HEK293T (cell line): Measurements from ENCODE around the gene ATP8B1.

Experiments used
- CTCF ChIA-PET: fragments of 350-600 bp; formaldehyde crosslinking; extraction: SDS; loops from one replicate; lab custom pipeline; 2021; ENCODE audit warnings: antibody characterized with exemption, inconsistent platforms; lab: Yijun Ruan, JAX
- POLR2A ChIA-PET: fragments of 350-600 bp; formaldehyde crosslinking; extraction: SDS; loops from one replicate; lab custom pipeline; 2020; ENCODE audit warnings: antibody characterized with exemption, inconsistent platforms; lab: Yijun Ruan, JAX
- DNase-seq: peaks from one replicate; pipeline ENCODE4 v3.0.0; 2012; ENCODE audit warnings: mixed read lengths; ENCODE audit errors: extremely low spot score
- ARNT ChIP-seq: fragments of 450-650 bp; IDR thresholded peaks from 2 replicates; pipeline ENCODE4 v1.6.1; 2017; ENCODE audit warnings: mild to moderate bottlenecking
- BHLHE40 ChIP-seq: fragments of 450-650 bp; IDR thresholded peaks from 2 replicates; pipeline ENCODE4 v1.6.1; 2016; ENCODE audit warnings: mild to moderate bottlenecking, moderate library complexity, borderline replicate concordance
- CTBP1 ChIP-seq: fragments of 450-650 bp; IDR thresholded peaks from 2 replicates; pipeline ENCODE4 v1.6.1; 2016; ENCODE audit warnings: borderline replicate concordance
- ELF4 ChIP-seq: fragments of 450-650 bp; IDR thresholded peaks from 2 replicates; pipeline ENCODE4 v1.6.1; 2017; ENCODE audit warnings: antibody characterized with exemption
- FOXA1 ChIP-seq: fragments of 450-650 bp; IDR thresholded peaks from 2 replicates; pipeline ENCODE4 v1.6.1; 2016; ENCODE audit warnings: mild to moderate bottlenecking
- FOXK2 ChIP-seq: fragments of 450-650 bp; IDR thresholded peaks from 2 replicates; pipeline ENCODE4 v1.6.1; 2016; ENCODE audit warnings: mild to moderate bottlenecking
- FOXM1 ChIP-seq: fragments of 450-650 bp; IDR thresholded peaks from 2 replicates; pipeline ENCODE4 v1.6.1; 2017; ENCODE audit warnings: mild to moderate bottlenecking, borderline replicate concordance
- HDGF ChIP-seq: fragments of 450-650 bp; IDR thresholded peaks from 2 replicates; pipeline ENCODE4 v1.6.1; 2017; ENCODE audit warnings: antibody characterized with exemption, borderline replicate concordance
- L3MBTL2 ChIP-seq: fragments of 450-650 bp; conservative IDR thresholded peaks from 2 replicates; pipeline ENCODE4 v1.6.1; 2016; ENCODE audit warnings: mild to moderate bottlenecking
- LEF1 ChIP-seq: fragments of 450-650 bp; IDR thresholded peaks from 2 replicates; pipeline ENCODE4 v1.6.1; 2017; ENCODE audit warnings: mild to moderate bottlenecking, borderline replicate concordance
- NFRKB ChIP-seq: fragments of 450-650 bp; IDR thresholded peaks from 2 replicates; pipeline ENCODE4 v1.6.1; 2016; ENCODE audit warnings: mild to moderate bottlenecking, moderate library complexity
- PKNOX1 ChIP-seq: fragments of 450-650 bp; IDR thresholded peaks from 2 replicates; pipeline ENCODE4 v1.6.1; 2016
- SP1 ChIP-seq: fragments of 450-650 bp; IDR thresholded peaks from 2 replicates; pipeline ENCODE4 v1.6.1; 2017
- SUZ12 ChIP-seq: fragments of 450-650 bp; IDR thresholded peaks from 2 replicates; pipeline ENCODE4 v1.6.1; 2016; ENCODE audit warnings: mild to moderate bottlenecking
- TARDBP ChIP-seq: fragments of 450-650 bp; IDR thresholded peaks from 2 replicates; pipeline ENCODE4 v1.6.1; 2016
- ZNF384 ChIP-seq: fragments of 450-650 bp; IDR thresholded peaks from 2 replicates; pipeline ENCODE4 v1.6.1; 2016

The ATP8B1 gene

DNA sequence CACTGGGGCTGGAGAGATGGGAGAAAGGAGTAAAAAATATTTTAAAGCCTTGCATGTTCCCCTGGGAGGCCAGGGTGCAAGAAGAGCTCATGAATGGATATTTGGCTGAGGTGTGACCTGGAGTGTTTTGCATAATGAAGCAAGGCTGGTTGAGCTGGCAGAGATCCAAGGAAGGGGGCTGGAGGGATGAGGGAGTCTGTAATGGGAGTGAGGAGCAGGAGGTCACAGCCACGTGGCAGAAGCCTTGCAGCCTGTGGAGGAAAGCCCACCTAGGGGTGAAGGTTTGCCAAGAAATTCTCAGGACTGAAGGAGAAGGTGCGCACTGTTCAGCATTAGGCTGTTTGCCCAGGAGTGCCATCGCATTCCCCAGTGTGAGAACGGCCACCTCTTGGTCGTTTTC, 40.3 kb upstream of the ATP8B1 start:
- DNase-seq, result no peak
- CTCF ChIA-PET, result no interaction called here
- POLR2A ChIA-PET, result no interaction called here
- TF ChIP-seq LEF1 (no peak), ZNF384 (no peak), FOXK2 (no peak), BHLHE40 (no peak), PKNOX1 (no peak), SP1 (no peak), L3MBTL2 (no peak), SUZ12 (no peak), CTBP1 (no peak), ARNT (no peak), HDGF (no peak), FOXM1 (no peak), NFRKB (no peak), ELF4 (no peak)

DNA sequence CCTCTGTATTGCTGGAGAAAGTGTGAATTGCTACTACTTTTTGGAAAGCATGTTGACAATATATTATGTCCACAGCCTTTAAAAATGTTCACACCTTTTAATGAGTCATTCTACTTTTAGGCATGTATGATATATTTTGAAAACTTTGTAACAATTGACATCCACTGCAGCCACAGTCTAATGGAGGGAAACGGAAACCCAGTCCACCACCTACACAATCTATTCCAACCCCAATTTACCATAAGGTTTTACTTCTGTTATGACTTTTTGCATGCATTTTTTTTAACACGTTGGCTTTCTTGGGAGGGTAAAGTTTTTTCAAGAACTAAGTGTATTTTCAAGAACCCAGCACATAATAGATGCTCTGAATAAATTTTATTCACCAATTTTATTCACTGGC, 38.5 kb upstream of the ATP8B1 start:
- CTCF ChIA-PET, result no interaction called here
- DNase-seq, result no peak
- POLR2A ChIA-PET, result no interaction called here
- TF ChIP-seq FOXM1 (no peak), NFRKB (no peak), LEF1 (no peak), ZNF384 (no peak), FOXA1 (no peak), FOXK2 (no peak), PKNOX1 (no peak), CTBP1 (no peak), HDGF (no peak), BHLHE40 (no peak), ELF4 (no peak), L3MBTL2 (no peak), TARDBP (no peak), SUZ12 (no peak), ARNT (no peak), SP1 (no peak)

- ChIA-PET POLR2A (no interaction called here), CTCF (no interaction called here)
- DNase-seq, result no peak
- no peak for TF ChIP-seq NFRKB
- no peak for TF ChIP-seq FOXK2
- TF ChIP-seq FOXA1, result no peak
- TF ChIP-seq SP1, result no peak
- TF ChIP-seq ARNT, result no peak
- TF ChIP-seq ELF4, result no peak
- TF ChIP-seq TARDBP, result no peak
- no peak for TF ChIP-seq ZNF384
- TF ChIP-seq SUZ12, result no peak
- TF ChIP-seq L3MBTL2, result no peak
- no peak for TF ChIP-seq FOXM1
- TF ChIP-seq BHLHE40, result no peak
- no peak for TF ChIP-seq LEF1
- TF ChIP-seq CTBP1, result no peak
- no peak for TF ChIP-seq HDGF
- TF ChIP-seq PKNOX1, result no peak
Measured at GRCh38 chr18:57839942-57840381, 36.8 kb upstream of the ATP8B1 start.

DNA sequence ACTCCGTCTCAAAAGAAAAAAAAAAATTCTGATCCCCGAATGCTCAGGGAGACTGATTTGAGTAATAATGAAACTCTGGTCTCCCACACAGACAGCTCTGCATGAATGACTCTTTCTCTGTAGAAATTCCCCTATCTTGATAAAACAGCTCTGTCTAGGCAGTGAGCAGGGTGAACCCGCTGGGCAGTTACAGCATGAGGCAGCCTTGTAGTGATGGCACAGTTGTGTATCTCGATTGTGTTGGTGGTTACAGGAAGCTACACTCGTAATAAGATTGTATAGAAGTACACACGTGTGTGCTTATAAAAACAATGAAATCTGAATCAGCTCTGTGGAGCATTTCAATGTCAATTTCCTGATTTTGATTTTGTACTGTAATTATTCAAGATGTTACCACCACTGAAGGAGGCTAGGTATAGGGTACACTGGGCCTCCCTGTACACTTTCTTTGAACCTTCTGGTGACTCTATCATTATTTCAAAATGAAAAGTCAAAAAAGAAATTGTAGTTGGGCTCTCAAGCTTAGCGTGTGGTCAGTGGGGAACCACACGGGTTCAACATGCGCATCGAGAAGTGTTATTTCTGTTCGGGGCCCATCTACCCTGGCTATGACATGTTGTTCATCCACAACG, 34.9 kb upstream of the ATP8B1 start:
- ChIA-PET POLR2A (no interaction called here), CTCF (no interaction called here)
- DNase-seq, result no peak
- TF ChIP-seq BHLHE40 (no peak), ELF4 (no peak), HDGF (no peak), ZNF384 (no peak), CTBP1 (no peak), SUZ12 (no peak), FOXM1 (no peak), NFRKB (no peak), ARNT (no peak), PKNOX1 (no peak), FOXA1 (no peak), LEF1 (no peak)

- no peak for DNase-seq
- no peak for TF ChIP-seq ZNF384
- no peak for TF ChIP-seq NFRKB
- no peak for TF ChIP-seq SP1
- no peak for TF ChIP-seq CTBP1
- no peak for TF ChIP-seq L3MBTL2
- TF ChIP-seq FOXK2, result no peak
- no peak for TF ChIP-seq BHLHE40
- no peak for TF ChIP-seq PKNOX1
- no peak for TF ChIP-seq LEF1
- no peak for TF ChIP-seq SUZ12
- TF ChIP-seq ELF4, result no peak
- no peak for TF ChIP-seq TARDBP
- CTCF ChIA-PET, result no interaction called here
- POLR2A ChIA-PET, result no interaction called here
Measured at GRCh38 chr18:57836557-57836956, 33.4 kb upstream of the ATP8B1 start.
